Spinal cord (tissue), 10 donors: Measurements from ENCODE around the gene MYPOP. TPM values are rescaled to one million over a fixed set of nuclear protein-coding genes. Genes with fewer than 3 reads are reported as not detected.

Experiments
- DNase-seq, 6 donors: peaks; one replicate each; pipeline versions ENCODE4 v3.0.0 to v3.0.0-alpha.2; 2013 to 2015; ENCODE audit warnings: low spot score in 6 of 6, low read depth in 4 of 6
- H3K27ac ChIP-seq: one replicate; pipeline ENCODE4 v1.5.1; 2013; ENCODE audit warnings: low read depth, low read length, control low read depth
- H3K27me3 ChIP-seq: one replicate; pipeline ENCODE4 v1.6.1; 2013; ENCODE audit warnings: low read length; ENCODE audit not compliant: control insufficient read depth, insufficient read depth
- H3K36me3 ChIP-seq: one replicate; pipeline ENCODE4 v1.6.1; 2013; ENCODE audit warnings: low read length; ENCODE audit not compliant: control insufficient read depth, insufficient read depth
- H3K4me1 ChIP-seq: one replicate; pipeline ENCODE4 v1.6.1; 2013; ENCODE audit warnings: low read length; ENCODE audit not compliant: control insufficient read depth, insufficient read depth
- H3K4me3 ChIP-seq: one replicate; pipeline ENCODE4 v1.5.1; 2013; ENCODE audit warnings: low read depth, low read length, control low read depth
- H3K9me3 ChIP-seq: one replicate; pipeline ENCODE4 v1.6.1; 2013; ENCODE audit warnings: low read length; ENCODE audit not compliant: control insufficient read depth, insufficient read depth
- WGBS: methylation state at CpG from one replicate; pipeline ENCODE4 v1.1.5; 2013; ENCODE audit warnings: missing lambda C conversion rate; ENCODE audit not compliant: insufficient coverage; 5-methylcytosine and 5-hydroxymethylcytosine counted together
- polyA plus RNA-seq, 2 donors: library from polyadenylated mRNA; unstranded; fragments of 120-200 nt; gene quantifications; one replicate each; pipeline ENCODE4 v1.2.1, GENCODE V29; 2013; ENCODE audit not compliant: insufficient read length in 2 of 2
- total RNA-seq, 2 donors: library from RNA; depleted of rRNA in 1 of 2; stranded (reverse); fragments of 120-200 nt in 1 of 2; fragments of >200 nt in 1 of 2; gene quantifications; one replicate each; pipeline versions ENCODE4 v1.2.3 to v1.2.4, GENCODE V29; 2013 to 2014
- donor health status: healthy.

The MYPOP gene
- total and polyA plus RNA-seq, 4 donors, result 1.3 to 13.6 (median 6.7) TPM

GRCh38 chr19:45885556-45886426, 16.6 kb downstream of the MYPOP start, which contains the start of gene IRF2BP1:
Gene IRF2BP1, minus strand, starts transcription at chr19:45886141. Its CDS starts 367 bp downstream, at chr19:45885774.
- Histone ChIP-seq H3K36me3 (peaks cover 50% of the 10 kb centered on the region), H3K27me3 (no peaks in the 10 kb centered on the region), H3K4me3 (peak within 1 kb of the TSS; percentile 86), H3K27ac (peak within 1 kb of the TSS; percentile 91), H3K4me1 (peaks cover 49% of the 10 kb centered on the region), H3K9me3 (no peaks in the 10 kb centered on the region)
- WGBS, result under 1% methylated on average over 107 of the region's 107 CpGs
- peak; percentile 67 to 98 (median 90) for DNase-seq

DNA sequence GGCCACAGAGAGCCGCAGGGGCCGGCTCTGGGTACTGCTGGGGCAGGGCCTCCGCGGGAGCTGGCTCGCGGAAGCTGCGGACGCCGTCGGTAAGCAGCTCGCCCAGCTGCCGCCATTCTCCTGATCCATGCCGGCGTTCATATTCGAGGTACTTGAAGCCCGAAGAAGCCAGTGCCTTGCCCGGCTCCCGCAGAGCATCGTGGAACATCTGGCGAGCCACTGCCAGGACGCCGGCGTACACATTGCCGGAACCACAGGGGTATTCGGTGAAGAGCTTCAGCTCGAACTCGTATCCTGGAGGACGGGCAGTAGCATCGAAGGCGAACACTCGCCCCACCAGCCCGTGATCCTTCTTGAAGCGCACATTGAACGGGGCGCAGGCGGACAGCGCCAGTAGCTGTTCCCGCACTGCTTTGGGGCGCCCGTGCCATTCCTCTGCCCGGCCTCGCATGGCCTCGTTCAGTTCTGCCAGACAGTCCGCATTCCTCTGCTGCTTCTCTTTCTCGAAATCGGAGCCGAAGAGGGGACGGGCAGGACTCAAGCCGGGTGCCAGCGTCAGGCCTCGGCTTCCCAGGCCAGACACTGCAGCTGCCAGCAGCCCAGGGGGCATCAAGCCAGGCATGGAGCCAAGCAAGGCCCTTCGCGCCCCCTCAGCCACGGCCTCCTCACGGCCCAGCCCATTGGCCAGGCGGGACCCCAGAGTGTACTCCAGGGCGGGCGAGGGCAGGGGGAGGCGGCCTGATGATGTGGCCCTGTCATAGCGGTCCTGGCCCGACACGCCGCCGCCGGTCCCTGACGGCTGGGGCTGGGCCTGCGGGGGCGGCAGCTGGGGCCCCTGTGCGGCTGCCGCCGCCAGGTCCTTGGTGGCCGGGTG, 17.5 kb downstream of the MYPOP start:
- Histone ChIP-seq H3K36me3 (peaks cover 41% of the 10 kb centered on the region), H3K4me1 (peaks cover 49% of the 10 kb centered on the region), H3K9me3 (no peaks in the 10 kb centered on the region), H3K27me3 (no peaks in the 10 kb centered on the region), H3K27ac (no peak overlapping the region), H3K4me3 (peak overlapping the region; percentile 86)
- DNase-seq, result peak in 2 of 6 donors; percentile 17 to 30
- WGBS, result 48% methylated on average over 72 of the region's 72 CpGs

GRCh38 chr19:45883881-45884681, 18.3 kb downstream of the MYPOP start:
- peaks cover 38% of the 10 kb centered on the region for H3K36me3 ChIP-seq
- no peaks in the 10 kb centered on the region for H3K27me3 ChIP-seq
- no peak overlapping the region for H3K27ac ChIP-seq
- H3K4me1 ChIP-seq, result peaks cover 49% of the 10 kb centered on the region
- 89% methylated on average over 57 of the region's 57 CpGs for WGBS
- H3K4me3 ChIP-seq, result no peak overlapping the region
- no peaks in the 10 kb centered on the region for H3K9me3 ChIP-seq
- DNase-seq, result no peak

DNA sequence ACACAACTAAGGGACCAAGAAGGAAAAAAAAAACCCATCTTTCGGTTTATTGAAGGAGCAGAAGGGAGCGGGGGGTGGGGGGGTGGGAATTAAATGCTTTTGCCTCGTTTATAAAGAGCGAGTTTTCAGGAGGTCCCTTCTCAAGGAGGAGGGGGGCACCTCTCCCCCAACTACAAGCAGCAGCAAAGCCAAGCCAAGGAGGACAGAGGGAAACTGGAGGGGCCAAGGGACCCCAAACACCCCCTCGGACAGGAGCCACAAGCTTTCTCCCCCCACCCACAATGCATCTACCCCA, 18.9 kb downstream of the MYPOP start:
- H3K4me1 ChIP-seq, result peaks cover 49% of the 10 kb centered on the region
- 20% methylated on average over 1 of the region's 5 CpGs for WGBS
- H3K36me3 ChIP-seq, result peaks cover 38% of the 10 kb centered on the region
- no peak for DNase-seq
- peak overlapping the region; percentile 9 for H3K4me3 ChIP-seq
- H3K9me3 ChIP-seq, result no peaks in the 10 kb centered on the region
- no peak overlapping the region for H3K27ac ChIP-seq
- H3K27me3 ChIP-seq, result no peaks in the 10 kb centered on the region

DNA sequence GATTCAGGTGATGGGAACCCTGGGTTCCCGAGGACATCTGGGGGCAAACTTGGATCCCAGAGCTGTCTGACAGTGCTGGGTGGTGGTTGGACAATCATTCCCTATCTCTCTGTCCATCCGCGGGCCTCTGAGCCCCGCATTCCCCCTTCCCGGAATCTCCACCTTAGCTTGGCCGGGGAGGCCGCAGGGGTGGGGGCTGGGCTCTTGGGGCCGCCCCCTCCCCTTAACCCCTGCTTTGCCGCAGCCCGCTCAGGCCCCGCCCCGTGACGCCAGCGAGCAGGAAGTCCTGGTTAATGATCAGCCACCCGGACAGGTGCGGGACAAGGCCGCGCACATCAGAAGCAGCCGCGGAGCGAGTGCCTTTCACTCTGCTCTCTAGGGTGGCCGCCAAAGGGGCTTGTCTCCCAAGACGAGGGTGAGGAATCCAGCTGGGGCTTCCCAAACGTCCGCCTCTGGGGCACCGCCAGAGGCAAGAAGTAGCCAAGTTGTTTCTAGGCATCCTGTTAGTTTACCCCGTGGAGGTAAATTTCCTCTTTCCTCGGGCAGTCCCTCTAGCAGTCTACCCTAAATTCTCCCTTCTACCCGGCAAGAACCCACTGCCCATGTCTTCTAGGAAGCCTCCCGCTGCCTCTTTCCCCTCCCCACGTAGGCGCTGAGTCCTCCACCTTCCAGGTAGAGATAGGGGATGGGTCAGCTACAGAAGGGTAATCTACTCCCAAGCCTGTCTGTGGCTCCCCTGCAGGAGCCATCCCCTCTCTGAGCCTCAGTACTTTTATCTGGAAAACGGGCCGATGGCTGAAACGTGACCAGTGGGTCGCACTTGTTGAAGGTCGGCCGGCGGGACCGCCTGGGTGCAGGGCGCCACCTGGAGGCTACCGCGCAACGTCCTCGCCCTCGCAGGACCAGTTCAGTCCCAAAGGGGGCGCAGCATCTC, 19.5 kb downstream of the MYPOP start:
- Histone ChIP-seq H3K36me3 (peaks cover 38% of the 10 kb centered on the region), H3K27me3 (no peaks in the 10 kb centered on the region), H3K27ac (no peak overlapping the region), H3K4me1 (peaks cover 49% of the 10 kb centered on the region), H3K4me3 (peak overlapping the region; percentile 9), H3K9me3 (no peaks in the 10 kb centered on the region)
- peak in 2 of 6 donors; percentile 63 to 78 for DNase-seq
- 8% methylated on average over 41 of the region's 47 CpGs for WGBS

- 42% methylated on average over 3 of the region's 4 CpGs for WGBS
- no peak for DNase-seq
- H3K4me1 ChIP-seq, result peaks cover 49% of the 10 kb centered on the region
- H3K36me3 ChIP-seq, result peaks cover 38% of the 10 kb centered on the region
- no peak overlapping the region for H3K27ac ChIP-seq
- H3K4me3 ChIP-seq, result no peak overlapping the region
- peaks cover 3% of the 10 kb centered on the region for H3K27me3 ChIP-seq
- no peaks in the 10 kb centered on the region for H3K9me3 ChIP-seq
Measured at GRCh38 chr19:45881909-45882528, 20.4 kb downstream of the MYPOP start.

- H3K27me3 ChIP-seq, result peaks cover 9% of the 10 kb centered on the region
- DNase-seq, result no peak
- peaks cover 49% of the 10 kb centered on the region for H3K4me1 ChIP-seq
- H3K4me3 ChIP-seq, result no peak overlapping the region
- 78% methylated on average over 10 of the region's 10 CpGs for WGBS
- peaks cover 38% of the 10 kb centered on the region for H3K36me3 ChIP-seq
- no peaks in the 10 kb centered on the region for H3K9me3 ChIP-seq
- H3K27ac ChIP-seq, result no peak overlapping the region
Measured at GRCh38 chr19:45881082-45881908, 21.1 kb downstream of the MYPOP start.

DNA sequence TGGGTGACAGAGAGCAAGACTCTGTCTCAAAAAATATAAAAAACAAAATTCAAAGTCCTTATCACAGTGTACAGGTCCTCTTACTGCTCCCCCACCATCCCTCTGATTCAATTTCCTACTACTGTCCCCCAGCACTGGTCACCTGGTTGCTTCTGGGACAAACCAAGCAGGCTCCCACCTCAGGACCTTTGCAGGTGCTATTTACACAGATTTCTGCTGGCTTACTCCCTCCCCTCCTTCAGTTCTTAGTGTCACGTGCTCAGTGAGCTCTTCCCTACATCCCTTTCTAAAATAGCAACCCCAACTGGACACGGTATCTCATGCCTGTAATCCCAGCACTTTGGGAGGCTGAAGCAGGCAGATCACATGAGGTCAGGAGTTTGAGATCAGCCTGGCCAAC, 22.4 kb downstream of the MYPOP start:
- H3K4me1 ChIP-seq, result peaks cover 45% of the 10 kb centered on the region
- no peak for DNase-seq
- peaks cover 35% of the 10 kb centered on the region for H3K36me3 ChIP-seq
- 83% methylated on average over 2 of the region's 2 CpGs for WGBS
- no peak overlapping the region for H3K4me3 ChIP-seq
- no peak overlapping the region for H3K27ac ChIP-seq
- peaks cover 11% of the 10 kb centered on the region for H3K27me3 ChIP-seq
- H3K9me3 ChIP-seq, result no peaks in the 10 kb centered on the region
